GM13977 (cell line): ENCODE measurements around the gene FAIM2.

Source experiments
- DNase-seq: peaks from one replicate; pipeline ENCODE4 v3.0.0; 2012; ENCODE audit warnings: low spot score
- CTCF ChIP-seq: IDR thresholded peaks from 2 replicates; pipeline ENCODE4 v1.5.1; 2012; ENCODE audit warnings: mild to moderate bottlenecking, control low read depth; ENCODE audit not compliant: insufficient read depth; ENCODE audit errors: extremely low read depth, missing control alignments
- in situ Hi-C: fragments of 300-500 bp; cut with MboI; formaldehyde crosslinking; loops from one replicate; pipeline ENCODE4 v1.12.0; 2022; ENCODE audit warnings: low sequenced_read_pairs, low pct_unique_long_range_greater_than_20kb, mixed read lengths, inconsistent platforms; ENCODE audit not compliant: unreplicated experiment

The FAIM2 gene

GRCh38 chr12:49825971-49826421 lies 77.7 kb downstream of the FAIM2 start:
- TF ChIP-seq CTCF: no peak
- in situ Hi-C loops: no loop called here
- no peak for DNase-seq

- in situ Hi-C loops: no loop called here
- no peak for DNase-seq
- no peak for TF ChIP-seq CTCF
Observed at GRCh38 chr12:49825360-49825970, 78.2 kb downstream of the FAIM2 start.

GRCh38 chr12:49824895-49825294 lies 78.8 kb downstream of the FAIM2 start:
- in situ Hi-C loops: no loop called here

GRCh38 chr12:49824416-49824815 lies 79.3 kb downstream of the FAIM2 start:
- no peak for DNase-seq
- in situ Hi-C loops: no loop called here
- TF ChIP-seq CTCF: no peak

More at GRCh38 chr12:49824895-49825294, 78.8 kb downstream of the FAIM2 start:
- no peak for TF ChIP-seq CTCF
- no peak for DNase-seq

- in situ Hi-C loops: no loop called here
Observed at GRCh38 chr12:49823951-49824350, 79.7 kb downstream of the FAIM2 start.

GRCh38 chr12:49823350-49823749 lies 80.3 kb downstream of the FAIM2 start:
- in situ Hi-C loops: no loop called here
- DNase-seq: no peak
- TF ChIP-seq CTCF: no peak

More at GRCh38 chr12:49823951-49824350, 79.7 kb downstream of the FAIM2 start:
- DNase-seq: no peak
- TF ChIP-seq CTCF: no peak
